Measurements from ENCODE around the gene IMMP2L.

- TF ChIP-seq TBP (IDR thresholded peaks at IDR 0.05; ENCODE audit: low read depth, low read length) (no peak), CTCF (IDR thresholded peaks at IDR 0.05; ENCODE audit: control extremely low read depth in 1 of 3, insufficient read depth in 1 of 3, low read depth in 1 of 3, low read length in 3 of 3) (no peak), BRCA1 (IDR thresholded peaks at IDR 0.05; ENCODE audit: low read depth, low read length) (no peak), POLR2A (IDR thresholded peaks at IDR 0.05; ENCODE audit: control extremely low read depth in 1 of 2, low read depth in 2 of 2, low read length in 2 of 2) (no peak), EZH2 (IDR thresholded peaks at IDR 0.05; ENCODE audit: low read depth, low read length, severe bottlenecking) (no peak), MAFK (IDR thresholded peaks at IDR 0.05; ENCODE audit: low read depth, low read length) (no peak), ZNF274 (IDR thresholded peaks at IDR 0.05; ENCODE audit: borderline replicate concordance, extremely low read depth, low read length) (no peak), TEAD4 (IDR thresholded peaks at IDR 0.05; ENCODE audit: low read depth, low read length) (no peak), ATF2 (IDR thresholded peaks at IDR 0.05; ENCODE audit: low read length) (no peak)
Observed at GRCh38 chr7:110973196-110973990, 588.9 kb downstream of the IMMP2L start.

All from H1 (cell line).